Endothelial cell of umbilical vein (primary cell): ENCODE results near the gene ZEB1.

Experiments
- EZH2 ChIP-seq: IDR thresholded peaks from 2 replicates; pipeline ENCODE4 v1.6.1; 2012; ENCODE audit warnings: borderline replicate concordance, low read depth, mild to moderate bottlenecking, moderate library complexity, low read length, inconsistent platforms; ENCODE audit not compliant: severe bottlenecking
- POLR2A ChIP-seq: IDR thresholded peaks from 2 replicates; pipeline ENCODE4 v1.6.1; 2012; ENCODE audit warnings: low read depth, mild to moderate bottlenecking, control low read depth, low read length
- POLR2AphosphoS5 ChIP-seq: IDR thresholded peaks from 2 replicates; pipeline ENCODE4 v1.6.1; 2012; ENCODE audit warnings: low read depth, mild to moderate bottlenecking, control low read depth, low read length, moderate library complexity; ENCODE audit not compliant: insufficient read depth
- TF ChIP-seq, protein P1 (sequence below), 2 donors: IDR thresholded peaks; 1 replicate in 1 of 2; 2 replicates in 1 of 2; pipeline ENCODE4 v1.5.1; 2011; ENCODE audit warnings: low read length in 2 of 2, mild to moderate bottlenecking in 2 of 2, moderate library complexity in 2 of 2, control low read depth in 1 of 2, inconsistent platforms in 1 of 2, low read depth in 1 of 2; ENCODE audit not compliant: insufficient read depth in 1 of 2; ENCODE audit errors: extremely low read depth in 1 of 2
- TF ChIP-seq, protein P2 (sequence below): IDR thresholded peaks from 2 replicates; pipeline ENCODE4 v1.6.1; 2011; ENCODE audit not compliant: insufficient read depth, insufficient read length

DNA sequence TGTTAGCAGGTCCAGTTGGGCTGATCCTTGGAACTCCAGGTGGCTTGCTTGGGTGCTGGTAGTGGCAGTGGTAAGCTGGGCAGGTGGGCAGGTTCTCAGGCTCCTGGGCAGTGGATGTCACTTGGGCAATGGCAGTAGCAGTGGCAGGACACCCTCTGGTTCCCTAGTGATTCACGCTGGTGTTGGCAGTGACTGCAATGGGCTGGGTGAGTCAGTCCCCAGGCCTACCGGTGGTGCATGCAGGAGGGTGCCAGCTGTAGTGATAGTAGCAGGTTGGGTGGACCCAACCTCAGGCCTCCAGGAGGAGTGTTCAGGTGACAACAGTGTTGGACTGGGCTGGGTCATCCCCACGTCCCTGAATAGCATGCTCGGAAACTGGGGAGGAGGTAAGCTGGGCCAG lies 189.2 kb downstream of the ZEB1 start:
- TF ChIP-seq, protein P1, sequence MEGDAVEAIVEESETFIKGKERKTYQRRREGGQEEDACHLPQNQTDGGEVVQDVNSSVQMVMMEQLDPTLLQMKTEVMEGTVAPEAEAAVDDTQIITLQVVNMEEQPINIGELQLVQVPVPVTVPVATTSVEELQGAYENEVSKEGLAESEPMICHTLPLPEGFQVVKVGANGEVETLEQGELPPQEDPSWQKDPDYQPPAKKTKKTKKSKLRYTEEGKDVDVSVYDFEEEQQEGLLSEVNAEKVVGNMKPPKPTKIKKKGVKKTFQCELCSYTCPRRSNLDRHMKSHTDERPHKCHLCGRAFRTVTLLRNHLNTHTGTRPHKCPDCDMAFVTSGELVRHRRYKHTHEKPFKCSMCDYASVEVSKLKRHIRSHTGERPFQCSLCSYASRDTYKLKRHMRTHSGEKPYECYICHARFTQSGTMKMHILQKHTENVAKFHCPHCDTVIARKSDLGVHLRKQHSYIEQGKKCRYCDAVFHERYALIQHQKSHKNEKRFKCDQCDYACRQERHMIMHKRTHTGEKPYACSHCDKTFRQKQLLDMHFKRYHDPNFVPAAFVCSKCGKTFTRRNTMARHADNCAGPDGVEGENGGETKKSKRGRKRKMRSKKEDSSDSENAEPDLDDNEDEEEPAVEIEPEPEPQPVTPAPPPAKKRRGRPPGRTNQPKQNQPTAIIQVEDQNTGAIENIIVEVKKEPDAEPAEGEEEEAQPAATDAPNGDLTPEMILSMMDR (IDR thresholded peaks at IDR 0.05; ENCODE audit: extremely low read depth in 1 of 2, insufficient read depth in 1 of 2, low read depth in 1 of 2, low read length in 2 of 2), result no peak
- TF ChIP-seq, protein P2, sequence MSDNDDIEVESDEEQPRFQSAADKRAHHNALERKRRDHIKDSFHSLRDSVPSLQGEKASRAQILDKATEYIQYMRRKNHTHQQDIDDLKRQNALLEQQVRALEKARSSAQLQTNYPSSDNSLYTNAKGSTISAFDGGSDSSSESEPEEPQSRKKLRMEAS, result no peak
- TF ChIP-seq POLR2AphosphoS5 (no peak), EZH2 (no peak), POLR2A (no peak)
